OCI-LY1 (cell line): Measurements from ENCODE around the gene HMCES.

ENCODE experiments used
- EZH2 ChIP-seq: fragments of 200-600 bp; sonication (generic), shearing (Covaris generic); IDR thresholded peaks from 2 replicates; pipeline ENCODE4 v1.8.0; 2017; ENCODE audit warnings: borderline replicate concordance, mixed run types, mild to moderate bottlenecking, antibody characterized with exemption, low read length, moderate library complexity, mixed read lengths
- TF ChIP-seq, protein P1 (sequence below): fragments of 200-600 bp; sonication (generic), shearing (Covaris generic); IDR thresholded peaks from 2 replicates; pipeline ENCODE4 v1.5.1; 2017; ENCODE audit warnings: mild to moderate bottlenecking, antibody characterized with exemption, low read length, moderate library complexity, mixed read lengths

- TF ChIP-seq, protein P1, sequence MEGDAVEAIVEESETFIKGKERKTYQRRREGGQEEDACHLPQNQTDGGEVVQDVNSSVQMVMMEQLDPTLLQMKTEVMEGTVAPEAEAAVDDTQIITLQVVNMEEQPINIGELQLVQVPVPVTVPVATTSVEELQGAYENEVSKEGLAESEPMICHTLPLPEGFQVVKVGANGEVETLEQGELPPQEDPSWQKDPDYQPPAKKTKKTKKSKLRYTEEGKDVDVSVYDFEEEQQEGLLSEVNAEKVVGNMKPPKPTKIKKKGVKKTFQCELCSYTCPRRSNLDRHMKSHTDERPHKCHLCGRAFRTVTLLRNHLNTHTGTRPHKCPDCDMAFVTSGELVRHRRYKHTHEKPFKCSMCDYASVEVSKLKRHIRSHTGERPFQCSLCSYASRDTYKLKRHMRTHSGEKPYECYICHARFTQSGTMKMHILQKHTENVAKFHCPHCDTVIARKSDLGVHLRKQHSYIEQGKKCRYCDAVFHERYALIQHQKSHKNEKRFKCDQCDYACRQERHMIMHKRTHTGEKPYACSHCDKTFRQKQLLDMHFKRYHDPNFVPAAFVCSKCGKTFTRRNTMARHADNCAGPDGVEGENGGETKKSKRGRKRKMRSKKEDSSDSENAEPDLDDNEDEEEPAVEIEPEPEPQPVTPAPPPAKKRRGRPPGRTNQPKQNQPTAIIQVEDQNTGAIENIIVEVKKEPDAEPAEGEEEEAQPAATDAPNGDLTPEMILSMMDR, result no peak
- no peak for TF ChIP-seq EZH2
Measured at GRCh38 chr3:129286081-129286480, 7.4 kb downstream of the HMCES start.
